K562 (cell line): Measurements from ENCODE around the gene TBC1D1. TPM values are rescaled to one million over a fixed set of nuclear protein-coding genes. Genes with fewer than 3 reads are reported as not detected.

ENCODE experiments used
- ATAC-seq: fragments of 200-7000 bp; cut with Tn5 transposase; 3 replicates; pipeline ENCODE4 v1.9.1; 2020; ENCODE audit warnings: moderate library complexity
- BruUV-seq: library from RNA; stranded (reverse); fragments of 400-500 nt; replicated peaks from 2 replicates; lab custom pipeline; 2021; lab: Mats Ljungman, UMichigan
- CTCF ChIA-PET: fragments of 300-600 bp; formaldehyde crosslinking; extraction: SDS; loops from one replicate; lab custom pipeline; 2021; ENCODE audit warnings: low intra/inter-chr PET ratio; lab: Yijun Ruan, JAX
- POLR2A ChIA-PET: fragments of 300-600, 350-650 bp; sonication (Branson Sonifier 250); formaldehyde crosslinking; extraction: SDS; loops from one replicate; lab custom pipeline; 2021; ENCODE audit warnings: antibody characterized with exemption, inconsistent platforms; lab: Yijun Ruan, JAX
- DNase-seq, 4 experiments: peaks; one replicate each; pipeline versions ENCODE4 v3.0.0 to v3.0.0-alpha.2; 2011 to 2018; ENCODE audit warnings: low spot score in 3 of 4, mixed read lengths in 3 of 4; ENCODE audit errors: extremely low read depth in 1 of 4
- FAIRE-seq: peaks from 2 replicates; lab custom pipeline; 2011; peaks lifted over from hg19 to GRCh38; lab: Jason Lieb, UNC
- H2AFZ ChIP-seq: 2 replicates; pipeline ENCODE4 v1.6.0; 2011; ENCODE audit warnings: low read depth, low read length, control low read depth, inconsistent platforms
- H3K27ac ChIP-seq: fragments of 200-600 bp; 3 replicates; pipeline ENCODE4 v1.8.0; 2011; ENCODE audit warnings: low read depth, mild to moderate bottlenecking, control low read depth, inconsistent platforms, low read length, moderate library complexity, mixed read lengths; ENCODE audit errors: extremely low read depth
- H3K27me3 ChIP-seq, 2 experiments: fragments of 300-600 bp in 1 of 2; 2 replicates in 1 of 2; 3 replicates in 1 of 2; pipeline versions ENCODE4 v1.6.0 to v1.8.0; 2011; ENCODE audit warnings: inconsistent platforms in 2 of 2, low read length in 2 of 2, mild to moderate bottlenecking in 1 of 2, mixed read lengths in 1 of 2, moderate library complexity in 1 of 2; ENCODE audit not compliant: control insufficient read depth in 2 of 2, insufficient read depth in 2 of 2
- H3K36me3 ChIP-seq: fragments of 300-600 bp; 3 replicates; pipeline ENCODE4 v1.8.0; 2011; ENCODE audit warnings: mild to moderate bottlenecking, low read length, inconsistent platforms; ENCODE audit not compliant: control insufficient read depth, insufficient read depth
- H3K4me1 ChIP-seq, 2 experiments: fragments of 200-600 bp in 1 of 2; replicated peaks in 1 of 2; 2 replicates in 1 of 2; 3 replicates in 1 of 2; pipeline versions ENCODE4 v1.5.1 to v1.8.0; 2011; ENCODE audit warnings: inconsistent platforms in 2 of 2, low read length in 2 of 2, mild to moderate bottlenecking in 1 of 2, mixed read lengths in 1 of 2, moderate library complexity in 1 of 2; ENCODE audit not compliant: control insufficient read depth in 2 of 2, insufficient read depth in 2 of 2
- H3K4me2 ChIP-seq: 2 replicates; pipeline ENCODE4 v1.6.1; 2011; ENCODE audit warnings: low read length, control low read depth, inconsistent platforms, mixed read lengths; ENCODE audit not compliant: insufficient read depth
- H3K4me3 ChIP-seq: fragments of 200-600 bp; sonication (generic), shearing (Covaris generic); 2 replicates; pipeline ENCODE4 v1.5.1; 2016; ENCODE audit warnings: control low read depth, inconsistent platforms
- H3K79me2 ChIP-seq: fragments of 200-600 bp; 3 replicates; pipeline ENCODE4 v1.8.0; 2011; ENCODE audit warnings: low read length, inconsistent platforms; ENCODE audit not compliant: control insufficient read depth, insufficient read depth
- H3K9ac ChIP-seq, 2 experiments: 2 replicates each; pipeline versions ENCODE4 v1.6.0 to v1.6.1; 2011; ENCODE audit warnings: low read depth in 2 of 2, low read length in 2 of 2, control low read depth in 1 of 2, inconsistent platforms in 1 of 2, mild to moderate bottlenecking in 1 of 2, mixed read lengths in 1 of 2; ENCODE audit not compliant: insufficient read depth in 1 of 2
- H3K9me1 ChIP-seq: one replicate; pipeline ENCODE4 v1.6.0; 2011; ENCODE audit warnings: inconsistent platforms, mild to moderate bottlenecking, low read length, moderate library complexity; ENCODE audit not compliant: control insufficient read depth, insufficient read depth
- H3K9me3 ChIP-seq: replicated peaks from 2 replicates; pipeline ENCODE4 v1.5.1; 2011; ENCODE audit warnings: low read depth, low read length, inconsistent platforms; ENCODE audit not compliant: control insufficient read depth, insufficient read depth
- H4K20me1 ChIP-seq: replicated peaks from 2 replicates; pipeline ENCODE4 v1.6.1; 2011; ENCODE audit warnings: low read length, inconsistent platforms, mixed read lengths; ENCODE audit not compliant: control insufficient read depth, insufficient read depth
- ARID1B ChIP-seq: fragments of 450-650 bp; IDR thresholded peaks from 2 replicates; pipeline ENCODE4 v1.6.1; 2016; ENCODE audit warnings: antibody characterized with exemption, mild to moderate bottlenecking, inconsistent platforms
- CHD4 ChIP-seq: fragments of 200-600 bp; sonication (generic); IDR thresholded peaks from 3 replicates; pipeline ENCODE4 v1.6.1; 2012; ENCODE audit warnings: low read depth, mild to moderate bottlenecking, mixed read lengths, low read length, inconsistent platforms; ENCODE audit not compliant: insufficient read depth, insufficient replicate concordance, poor library complexity, severe bottlenecking
- EGR1 ChIP-seq: fragments of 450-650 bp; conservative IDR thresholded peaks from 2 replicates; pipeline ENCODE4 v1.6.1; 2017; ENCODE audit warnings: mild to moderate bottlenecking
- MEIS2 ChIP-seq: fragments of 450-650 bp; IDR thresholded peaks from 2 replicates; pipeline ENCODE4 v1.6.1; 2014; ENCODE audit warnings: mild to moderate bottlenecking; ENCODE audit not compliant: partially characterized antibody
- PBX2 ChIP-seq, 2 experiments: IDR thresholded peaks in 1 of 2; conservative IDR thresholded peaks in 1 of 2; 2 replicates each; pipeline ENCODE4 v1.6.1; 2016; ENCODE audit warnings: low read depth in 2 of 2, mild to moderate bottlenecking in 1 of 2, missing compliant biosample characterization in 1 of 2, missing genetic modification characterization in 1 of 2, moderate library complexity in 1 of 2
- RFX7 ChIP-seq: fragments of 250-450 bp; sonication (Bioruptor Pico); IDR thresholded peaks from 2 replicates; pipeline ENCODE4 v1.5.1; 2021; ENCODE audit warnings: mild to moderate bottlenecking
- ZFP91 ChIP-seq: sonication (generic); formaldehyde crosslinking; IDR thresholded peaks from 2 replicates; pipeline ENCODE4 v1.8.0; 2022; ENCODE audit warnings: mild to moderate bottlenecking, missing genetic modification reagents
- ZNF316 ChIP-seq: fragments of 450-650 bp; IDR thresholded peaks from 2 replicates; pipeline ENCODE4 v1.6.1; 2016
- ZNF696 ChIP-seq: fragments of 250-450 bp; sonication (Bioruptor Pico); conservative IDR thresholded peaks from 2 replicates; pipeline ENCODE4 v1.4.0; 2020; ENCODE audit warnings: mild to moderate bottlenecking, moderate library complexity
- WGBS: fragments of 100-300 bp; shearing (Covaris generic); methylation state at CpG from one replicate; pipeline ENCODE4 v1.1.6; 2016; ENCODE audit warnings: low coverage, mixed read lengths; ENCODE audit not compliant: insufficient coverage; ENCODE audit errors: missing lambda C conversion rate; 5-methylcytosine and 5-hydroxymethylcytosine counted together
- in situ Hi-C: fragments of 300-500 bp; cut with MboI; formaldehyde crosslinking; loops from 4 replicates; pipeline ENCODE4 v1.15.0; 2018; ENCODE audit warnings: inconsistent platforms, mixed read lengths
- intact Hi-C: fragments of 100-400 bp; cut with micrococcal nuclease; formaldehyde crosslinking; loops from 2 replicates; pipeline ENCODE4 v1.14.2; 2022
- polyA plus RNA-seq, 8 experiments: library from polyadenylated mRNA; depleted of rRNA in 4 of 8; stranded (reverse) in 5 of 8; unstranded in 3 of 8; fragments of >200 nt; fragmentation: Nextera tagmentation in 2 of 8; fragmentation: Illumina TruSeq in 1 of 8; extraction: Ambion mirVana in 2 of 8; extraction: Trizol in 1 of 8; gene quantifications; 2 replicates each; pipeline versions ENCODE4 v1.2.1 to v1.2.3, GENCODE V29; 2011 to 2014; ENCODE audit warnings: inconsistent platforms in 1 of 8, missing spikeins in 1 of 8
- total RNA-seq, 7 experiments: library from RNA; depleted of rRNA in 6 of 7; stranded (reverse); fragments of >200 nt in 6 of 7; fragmentation: Illumina TruSeq in 2 of 7; extraction: Trizol in 2 of 7; gene quantifications; 2 replicates each; pipeline versions ENCODE4 v1.2.1 to v1.2.3, GENCODE V29; 2011 to 2021; ENCODE audit warnings: low replicate concordance in 1 of 7

Gene TBC1D1
- total and polyA plus RNA-seq, 9 of the 15 experiments (the other 6 are each of a cell fraction or from before 2014, with no cell fraction given): 0.59 to 14.2 (median 8.8) TPM

- no peak for TF ChIP-seq ZFP91
- peak; percentile 50; the same call in 1 of the 2 replicates for TF ChIP-seq ARID1B
Measured at GRCh38 chr4:38065176-38065575, 174.3 kb downstream of the TBC1D1 start (continued).

GRCh38 chr4:38065900-38066299, 175.0 kb downstream of the TBC1D1 start:
- TF ChIP-seq ZNF316: no peak
- TF ChIP-seq ZNF696 (CRISPR knock-in tag): no peak
- TF ChIP-seq EGR1: 0 out of 2 replicates have a peak, but pooled peaks have one; percentile 11
- no peak for TF ChIP-seq RFX7 (CRISPR knock-in tag)
- no peak for TF ChIP-seq CHD4
- TF ChIP-seq PBX2 (CRISPR knock-in tag; IDR thresholded peaks at IDR 0.05; ENCODE audit: low read depth): no peak
- peak; percentile 60 for TF ChIP-seq PBX2 (tag; conservative IDR thresholded peaks at IDR 0.05; ENCODE audit: low read depth)
- peak; percentile 16 for TF ChIP-seq MEIS2
- DNase-seq (no peak), FAIRE-seq (no peak), ATAC-seq (no peak)
- Histone ChIP-seq H3K9me3 (no peaks in the 10 kb centered on the region), H3K4me3 (no peak overlapping the region), H4K20me1 (no peaks in the 10 kb centered on the region), H3K4me1 (peaks cover 7 to 15% of the 10 kb centered on the region in 2 experiments; a peak in 3 of 5 replicates), H3K9ac (no peak overlapping the region), H3K36me3 (no peaks in the 10 kb centered on the region), H3K79me2 (no peaks in the 10 kb centered on the region), H3K27me3 (no peaks in the 10 kb centered on the region), H2AFZ (no peak overlapping the region), H3K9me1 (no peaks in the 10 kb centered on the region), H3K4me2 (no peak overlapping the region), H3K27ac (no peak overlapping the region)
- CTCF ChIA-PET: interaction anchor here (0.6 kb wide), 1 partner anchor 664 kb away, joined by 8 read pairs; no protein-coding TSS in a partner anchor
- 34% methylated on average over 5 of the region's 5 CpGs for WGBS
- intact Hi-C loops: loop anchor here (5.0 to 10.0 kb wide), 4 partner anchors 251 to 1069 kb away; no protein-coding TSS in a partner anchor
- in situ Hi-C loops: loop anchor here (25.0 kb wide), 1 partner anchor 1071 kb away; no protein-coding TSS in a partner anchor
- POLR2A ChIA-PET: interaction anchor here (0.6 kb wide), 1 partner anchor 253 kb away, joined by 3 read pairs; no protein-coding TSS in a partner anchor
- no TSS peak for BruUV-seq
